ENCODE measurements around the gene LYSMD3.

GRCh38 chr5:90506221-90506620 lies 23.2 kb downstream of the LYSMD3 start:
- TF ChIP-seq CTCF (IDR thresholded peaks at IDR 0.05) = no peak
- no peak for TF ChIP-seq POLR2AphosphoS5 (IDR thresholded peaks at IDR 0.05)

Measured in prostate gland (tissue), 2 donors.